Mesodermal cell (in vitro differentiated cells): ENCODE data around the gene RBM38.

Source experiments
- H3K27ac ChIP-seq: 2 replicates; pipeline ENCODE4 v1.7.0; 2013; ENCODE audit warnings: mild to moderate bottlenecking, low read depth, low read length, moderate library complexity; ENCODE audit not compliant: severe bottlenecking
- H3K36me3 ChIP-seq: 2 replicates; pipeline ENCODE4 v1.7.1; 2013; ENCODE audit warnings: mild to moderate bottlenecking, low read length, moderate library complexity; ENCODE audit not compliant: control insufficient read depth, insufficient read depth
- H3K4me1 ChIP-seq: one replicate; pipeline ENCODE4 v1.7.1; 2013; ENCODE audit warnings: mild to moderate bottlenecking, low read length; ENCODE audit not compliant: insufficient read depth, control insufficient read depth, poor library complexity, severe bottlenecking
- H3K4me3 ChIP-seq: 2 replicates; pipeline ENCODE4 v1.7.0; 2013; ENCODE audit warnings: low read length, control low read depth, mild to moderate bottlenecking; ENCODE audit not compliant: insufficient read depth, poor library complexity, severe bottlenecking; ENCODE audit errors: extremely low read depth
- H3K9me3 ChIP-seq: 2 replicates; pipeline ENCODE4 v1.7.1; 2013; ENCODE audit warnings: mild to moderate bottlenecking, low read length, moderate library complexity; ENCODE audit not compliant: control insufficient read depth
- WGBS, 2 experiments: methylation state at CpG; one replicate each; pipeline ENCODE4 v1.1.5; 2013; ENCODE audit warnings: missing lambda C conversion rate in 2 of 2; ENCODE audit not compliant: insufficient coverage in 2 of 2; 5-methylcytosine and 5-hydroxymethylcytosine counted together

The RBM38 gene

DNA sequence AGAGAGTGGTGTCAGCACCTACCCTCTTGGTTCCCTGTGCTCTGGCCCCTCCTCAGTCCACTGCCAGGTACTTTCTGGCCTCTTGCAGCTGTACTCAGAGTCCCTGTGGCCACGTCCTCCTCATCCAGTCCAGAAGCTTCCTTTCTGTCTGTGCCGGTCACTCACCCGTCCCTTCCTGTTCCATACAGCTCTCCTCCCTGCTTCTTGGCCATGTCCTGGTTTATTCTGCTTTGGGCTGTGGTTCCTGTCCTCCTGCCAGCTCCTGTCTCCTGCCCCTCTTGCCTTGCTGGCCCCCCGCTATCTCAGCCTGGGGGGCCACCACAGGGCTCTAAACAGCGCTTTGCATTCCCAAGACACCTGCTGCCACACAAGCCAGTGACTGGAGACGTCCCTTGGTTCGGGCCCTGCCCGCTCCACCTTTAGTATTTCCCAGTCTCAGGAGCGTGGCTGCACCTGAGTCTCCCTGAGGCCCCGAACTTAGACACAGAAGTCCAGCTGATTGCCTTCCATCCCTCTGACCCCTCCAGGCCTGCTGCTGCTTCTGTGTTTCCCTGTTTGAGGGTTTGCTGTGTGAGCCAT lies 15.5 kb upstream of the RBM38 start:
- WGBS, 2 experiments, result 97 to 98% methylated on average over 10 of the region's 10 CpGs
- no peaks in the 10 kb centered on the region for H3K9me3 ChIP-seq
- H3K36me3 ChIP-seq, result peaks cover 84% of the 10 kb centered on the region
- H3K4me1 ChIP-seq, result no peaks in the 10 kb centered on the region
- H3K27ac ChIP-seq, result no peak overlapping the region
- H3K4me3 ChIP-seq, result no peak overlapping the region

DNA sequence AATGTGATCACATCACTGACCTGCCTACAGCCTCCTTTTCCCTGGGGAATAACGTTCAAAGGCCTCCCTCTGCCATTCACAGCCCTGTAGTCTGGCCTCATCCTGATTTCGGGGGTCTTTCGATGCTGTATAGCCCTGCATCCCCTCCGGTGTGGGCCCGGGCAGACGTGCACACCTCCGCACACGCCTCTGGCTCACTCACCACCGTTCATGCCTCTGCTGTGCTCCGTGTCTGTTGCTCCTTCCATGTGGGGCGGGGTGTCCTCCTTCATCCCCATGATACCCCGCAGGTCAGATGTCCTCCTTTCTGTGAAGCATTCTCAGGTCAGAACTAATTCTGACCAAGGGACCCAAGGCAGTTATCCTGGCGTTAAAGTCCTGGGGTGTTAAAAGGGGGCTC lies 13.8 kb upstream of the RBM38 start:
- 77 to 91% methylated on average over 10 to 13 of the region's 13 CpGs for WGBS, 2 experiments
- H3K27ac ChIP-seq, result no peak overlapping the region
- H3K9me3 ChIP-seq, result no peaks in the 10 kb centered on the region
- H3K36me3 ChIP-seq, result peaks cover 72% of the 10 kb centered on the region
- H3K4me1 ChIP-seq, result no peaks in the 10 kb centered on the region
- H3K4me3 ChIP-seq, result no peak overlapping the region

DNA sequence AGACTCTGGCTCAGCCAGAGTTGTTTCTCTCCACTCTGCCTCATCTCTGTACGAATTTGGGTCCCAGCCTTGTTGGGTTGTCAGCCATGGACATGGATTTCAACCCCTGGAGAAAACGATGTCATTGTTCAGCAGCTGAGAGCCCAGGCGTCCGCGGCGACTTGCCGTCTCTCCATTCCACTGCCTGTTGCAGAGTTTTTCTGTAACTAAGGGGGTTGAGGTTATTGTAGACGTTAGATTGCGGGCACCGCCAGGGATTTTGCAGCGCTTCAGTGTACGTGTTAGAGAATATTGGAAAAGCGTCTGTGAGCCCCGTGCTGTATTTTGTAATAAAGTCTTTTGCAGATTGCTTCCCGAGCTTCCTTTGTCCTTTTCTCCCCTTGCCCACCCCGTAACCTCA lies 13.1 kb upstream of the RBM38 start:
- Histone ChIP-seq H3K4me3 (no peak overlapping the region), H3K9me3 (no peaks in the 10 kb centered on the region), H3K4me1 (no peaks in the 10 kb centered on the region), H3K36me3 (peaks cover 68% of the 10 kb centered on the region), H3K27ac (no peak overlapping the region)
- 92 to 96% methylated on average over 9 to 14 of the region's 16 CpGs for WGBS, 2 experiments

GRCh38 chr20:57378646-57379262 lies 12.4 kb upstream of the RBM38 start:
- Histone ChIP-seq H3K4me1 (no peaks in the 10 kb centered on the region), H3K36me3 (peaks cover 61% of the 10 kb centered on the region), H3K4me3 (no peak overlapping the region), H3K9me3 (no peaks in the 10 kb centered on the region), H3K27ac (no peak overlapping the region)
- WGBS, 2 experiments, result 100% methylated on average over 1 to 2 of the region's 4 CpGs

DNA sequence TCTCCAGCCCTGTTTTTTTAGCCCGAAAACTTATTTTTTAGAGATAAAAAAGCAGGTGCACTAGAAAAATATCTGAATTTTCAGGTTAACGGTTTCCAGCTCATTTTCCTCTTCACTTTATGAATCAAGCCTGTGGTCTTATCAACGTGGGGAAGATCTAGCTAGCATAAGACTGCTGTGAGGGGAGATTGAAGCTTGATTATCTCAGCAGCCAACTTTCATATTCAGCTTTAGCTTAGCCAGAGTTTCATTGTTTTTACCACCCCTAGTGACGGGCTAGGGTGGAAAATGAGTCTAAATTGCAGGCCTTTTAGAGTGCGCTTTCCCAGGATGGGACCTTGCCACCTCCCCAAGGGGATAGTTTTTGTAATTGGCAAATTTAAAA lies 11.9 kb upstream of the RBM38 start:
- WGBS, 2 experiments, result 100% methylated on average over 1 of the region's 5 CpGs
- Histone ChIP-seq H3K9me3 (no peaks in the 10 kb centered on the region), H3K4me3 (no peak overlapping the region), H3K27ac (peak overlapping the region; percentile 24), H3K36me3 (peaks cover 57% of the 10 kb centered on the region), H3K4me1 (no peaks in the 10 kb centered on the region)

DNA sequence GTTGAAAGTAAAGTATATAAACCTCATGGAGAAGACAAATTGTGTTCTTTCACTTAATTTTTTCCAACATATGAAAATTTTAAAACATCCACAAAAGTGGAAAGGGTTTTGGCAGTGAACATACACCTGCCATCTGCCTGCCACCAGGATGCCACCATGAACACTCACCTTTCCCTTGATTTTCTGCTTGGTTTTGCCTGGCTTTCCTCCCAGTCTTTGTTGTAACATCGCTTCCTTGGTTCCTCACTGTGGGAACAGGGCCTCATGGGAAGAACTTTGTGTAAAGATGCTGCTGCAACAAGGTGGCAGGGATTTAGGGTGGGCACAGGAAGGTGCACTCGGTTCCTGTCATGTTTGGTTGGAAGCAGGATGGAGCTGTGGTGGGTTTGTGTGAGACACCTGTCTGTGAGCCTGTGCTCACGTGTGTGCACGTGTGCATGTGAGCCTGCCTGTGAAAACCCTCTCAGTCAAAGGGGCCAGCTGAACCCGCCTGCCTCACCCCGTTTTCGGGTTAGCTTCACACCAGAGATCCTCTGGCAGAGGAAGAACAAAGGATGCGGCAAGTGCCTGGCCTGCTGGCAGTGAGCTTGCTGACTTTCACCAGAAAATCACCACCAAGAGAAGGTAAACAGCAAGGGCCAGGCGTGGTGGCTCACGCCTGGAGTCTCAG lies 11.0 kb upstream of the RBM38 start:
- Histone ChIP-seq H3K9me3 (no peaks in the 10 kb centered on the region), H3K4me1 (no peaks in the 10 kb centered on the region), H3K27ac (no peak overlapping the region), H3K36me3 (peaks cover 47% of the 10 kb centered on the region), H3K4me3 (no peak overlapping the region)
- WGBS, 2 experiments, result 92 to 93% methylated on average over 9 to 10 of the region's 10 CpGs

DNA sequence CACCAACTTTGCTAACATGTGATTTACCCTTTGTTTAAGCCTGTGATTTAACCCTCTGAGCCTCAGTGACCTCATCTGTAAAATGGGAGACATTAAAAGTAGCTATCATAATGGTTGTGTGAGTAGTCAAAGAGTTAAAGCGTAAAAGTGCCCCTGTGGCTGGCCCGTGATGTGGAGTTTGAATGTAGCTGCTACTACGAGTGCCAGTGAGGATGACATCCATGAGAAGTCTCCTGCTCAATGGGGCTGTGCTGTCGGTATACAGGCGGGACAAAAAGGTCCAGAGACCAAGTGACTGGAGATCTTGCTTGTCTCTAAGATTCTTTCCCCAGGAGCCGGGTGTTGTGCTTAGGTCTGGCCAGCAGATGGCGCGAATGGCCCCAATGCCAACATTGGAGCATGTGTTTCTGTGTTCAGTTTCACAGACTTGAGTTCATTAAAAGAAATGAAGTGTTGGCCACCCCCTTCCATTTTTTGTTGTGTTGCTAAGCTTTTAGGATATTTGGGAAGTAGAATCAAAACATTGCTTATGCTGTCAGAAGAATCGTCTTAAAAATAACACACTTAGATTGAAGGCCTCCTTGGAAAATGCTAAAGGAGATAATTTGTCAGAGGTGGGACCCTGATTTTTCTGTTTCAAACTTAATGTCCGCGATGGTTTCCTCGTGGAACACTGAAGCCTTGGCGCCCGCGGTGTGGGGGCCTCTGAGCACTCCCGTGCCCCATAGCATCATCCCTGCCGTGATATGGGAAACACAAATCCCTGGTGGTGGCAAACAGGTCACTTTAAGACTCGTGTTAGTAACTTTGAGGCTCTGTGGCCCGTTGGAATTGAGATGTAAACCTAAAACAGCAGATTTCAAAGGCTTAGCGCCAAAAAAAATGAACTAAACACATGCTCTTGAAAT lies 9.3 kb upstream of the RBM38 start:
- Histone ChIP-seq H3K9me3 (no peaks in the 10 kb centered on the region), H3K4me3 (no peak overlapping the region), H3K36me3 (peaks cover 39% of the 10 kb centered on the region), H3K27ac (no peak overlapping the region), H3K4me1 (no peaks in the 10 kb centered on the region)
- 62% methylated on average over 18 to 20 of the region's 20 CpGs for WGBS, 2 experiments

- no peaks in the 10 kb centered on the region for H3K4me1 ChIP-seq
- H3K9me3 ChIP-seq, result no peaks in the 10 kb centered on the region
- H3K4me3 ChIP-seq, result no peak overlapping the region
- H3K36me3 ChIP-seq, result peaks cover 33% of the 10 kb centered on the region
- H3K27ac ChIP-seq, result no peak overlapping the region
- WGBS, 2 experiments, result 94 to 95% methylated on average over 3 to 4 of the region's 5 CpGs
These were observed 8.7 kb upstream of the RBM38 start for GRCh38 chr20:57382516-57382915.

DNA sequence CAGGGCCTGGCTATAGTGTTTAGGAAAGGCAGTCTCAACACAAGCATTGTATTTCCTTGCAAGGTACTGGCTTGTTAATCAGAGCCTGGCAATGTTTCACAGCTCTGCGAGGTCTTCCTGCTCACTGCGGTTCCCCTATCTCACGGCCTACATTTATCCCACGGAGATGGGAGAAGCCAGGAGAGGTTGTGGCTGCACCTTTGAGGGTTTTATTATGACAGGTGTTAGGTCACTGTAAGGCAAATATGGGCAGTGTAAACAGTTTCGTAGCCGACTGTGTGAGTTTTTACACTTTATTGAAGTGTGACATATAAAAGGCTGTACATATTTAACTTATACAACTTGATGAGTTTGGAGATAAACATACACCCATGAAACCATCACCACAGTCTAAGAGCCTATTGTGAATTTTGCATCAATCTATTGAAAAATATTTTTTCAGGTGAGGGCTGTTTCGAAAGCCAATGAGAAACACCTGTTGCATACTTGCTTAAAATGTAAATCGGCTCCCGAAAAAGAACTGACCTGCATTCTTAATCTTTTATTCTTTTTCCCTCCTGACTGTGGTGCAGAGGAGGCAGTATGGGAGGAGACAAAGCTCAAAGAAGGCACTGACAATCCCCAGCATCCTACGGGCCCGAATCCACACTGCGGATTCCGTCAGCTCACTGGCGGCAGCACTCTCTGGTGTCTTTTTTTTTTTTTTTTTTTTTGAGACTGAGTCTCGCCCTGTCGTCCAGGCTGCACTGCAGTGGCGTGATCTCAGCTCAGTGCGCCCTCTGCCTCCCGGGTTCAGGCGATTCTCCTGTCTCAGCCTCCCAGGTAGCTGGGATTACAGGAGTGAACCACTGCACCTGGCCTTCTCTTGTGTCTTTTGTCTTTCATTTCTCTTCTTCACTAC lies 7.5 kb upstream of the RBM38 start:
- H3K36me3 ChIP-seq, result peaks cover 24% of the 10 kb centered on the region
- WGBS, 2 experiments, result 90 to 97% methylated on average over 12 to 14 of the region's 20 CpGs
- no peaks in the 10 kb centered on the region for H3K9me3 ChIP-seq
- no peaks in the 10 kb centered on the region for H3K4me1 ChIP-seq
- H3K4me3 ChIP-seq, result no peak overlapping the region
- no peak overlapping the region for H3K27ac ChIP-seq

- Histone ChIP-seq H3K27ac (no peak overlapping the region), H3K4me3 (no peak overlapping the region), H3K4me1 (peaks cover 1% of the 10 kb centered on the region), H3K9me3 (no peaks in the 10 kb centered on the region), H3K36me3 (peaks cover 21% of the 10 kb centered on the region)
- WGBS, 2 experiments, result 93 to 96% methylated on average over 8 of the region's 8 CpGs
These were observed 6.7 kb upstream of the RBM38 start for GRCh38 chr20:57384486-57384885.
